B cell (primary cell): Measurements from ENCODE around the gene CHAT. TPM values are rescaled to one million over a fixed set of nuclear protein-coding genes. Genes with fewer than 3 reads are reported as not detected.

Experiments
- ATAC-seq: fragments of 200-7000 bp; cut with Tn5 transposase; one replicate; pipeline ENCODE4 v1.10.0; 2021; ENCODE audit warnings: low read depth, mild to moderate bottlenecking, moderate number of reproducible peaks, moderate library complexity
- CTCF ChIA-PET: fragments of 350-600 bp; sonication (Branson Sonifier 250); formaldehyde crosslinking; loops from one replicate; lab custom pipeline; 2021; ENCODE audit warnings: antibody characterized with exemption, inconsistent platforms; lab: Charles Lee
- POLR2A ChIA-PET: fragments of 350-600 bp; sonication (Branson Sonifier 250); formaldehyde crosslinking; loops from one replicate; lab custom pipeline; 2021; ENCODE audit warnings: antibody characterized with exemption; lab: Charles Lee
- DNase-seq: peaks from one replicate; pipeline ENCODE4 v3.0.0; 2013
- H2AFZ ChIP-seq: 2 replicates; pipeline ENCODE4 v1.6.1; 2012; ENCODE audit warnings: mild to moderate bottlenecking, low read depth, low read length; ENCODE audit not compliant: insufficient read depth, poor library complexity, severe bottlenecking
- H3K27ac ChIP-seq, 2 donors: 1 replicate in 1 of 2; 2 replicates in 1 of 2; pipeline ENCODE4 v1.5.1; 2012 to 2013; ENCODE audit warnings: low read length in 2 of 2, mild to moderate bottlenecking in 2 of 2, moderate library complexity in 1 of 2
- H3K27me3 ChIP-seq, 4 experiments: fragments of 200-600 bp in 1 of 4; sonication (generic) in 1 of 4; replicated peaks in 1 of 4; 1 replicate in 2 of 4; 2 replicates in 2 of 4; pipeline versions ENCODE4 v1.6.1 to v1.7.0; 2013 to 2016; ENCODE audit warnings: low read length in 3 of 4, mild to moderate bottlenecking in 2 of 4, mixed read lengths in 1 of 4, moderate library complexity in 1 of 4; ENCODE audit not compliant: insufficient read depth in 4 of 4, control insufficient read depth in 3 of 4; ENCODE audit errors: control extremely low read depth in 1 of 4
- H3K36me3 ChIP-seq, 2 experiments: replicated peaks in 1 of 2; 1 replicate in 1 of 2; 2 replicates in 1 of 2; pipeline versions ENCODE4 v1.6.1 to v1.7.1; 2013; ENCODE audit warnings: low read length in 1 of 2; ENCODE audit not compliant: insufficient read depth in 2 of 2, control insufficient read depth in 1 of 2; ENCODE audit errors: control extremely low read depth in 1 of 2, extremely low read depth in 1 of 2
- H3K4me1 ChIP-seq, 2 donors: fragments of 200-600 bp in 1 of 2; sonication (generic) in 1 of 2; 1 replicate in 1 of 2; 2 replicates in 1 of 2; pipeline versions ENCODE4 v1.5.1 to v1.6.1; 2013 to 2017; ENCODE audit warnings: low read length in 2 of 2; ENCODE audit not compliant: control insufficient read depth in 2 of 2, insufficient read depth in 2 of 2
- H3K4me2 ChIP-seq: replicated peaks from 2 replicates; pipeline ENCODE3; 2012; ENCODE audit warnings: mild to moderate bottlenecking, low read depth, low read length; ENCODE audit not compliant: poor library complexity, severe bottlenecking
- H3K4me3 ChIP-seq, 5 experiments: fragments of 200-600 bp in 1 of 5; sonication (generic) in 1 of 5; 1 replicate in 3 of 5; 2 replicates in 2 of 5; pipeline versions ENCODE4 v1.5.1 to v1.7.0; 2011 to 2016; ENCODE audit warnings: low read length in 4 of 5, mild to moderate bottlenecking in 4 of 5, low read depth in 2 of 5, control low read depth in 1 of 5, moderate library complexity in 1 of 5; ENCODE audit not compliant: insufficient read depth in 1 of 5; ENCODE audit errors: control extremely low read depth in 1 of 5, extremely low read depth in 1 of 5
- H3K79me2 ChIP-seq: fragments of 200-600 bp; sonication (generic); one replicate; pipeline ENCODE4 v1.6.0; 2016; ENCODE audit warnings: low read length; ENCODE audit not compliant: control insufficient read depth, insufficient read depth
- H3K9ac ChIP-seq: fragments of 200-600 bp; sonication (generic); 2 replicates; pipeline ENCODE4 v1.6.1; 2017; ENCODE audit warnings: mild to moderate bottlenecking, low read length, moderate library complexity
- H3K9me3 ChIP-seq, 3 donors: one replicate each; pipeline versions ENCODE4 v1.6.1 to v1.7.1; 2013; ENCODE audit warnings: low read length in 2 of 3; ENCODE audit not compliant: control insufficient read depth in 2 of 3, insufficient read depth in 1 of 3; ENCODE audit errors: control extremely low read depth in 1 of 3
- H4K20me1 ChIP-seq: 2 replicates; pipeline ENCODE4 v1.6.0; 2012; ENCODE audit warnings: mild to moderate bottlenecking, low read length; ENCODE audit not compliant: insufficient read depth, control insufficient read depth, poor library complexity, severe bottlenecking
- H3K27ac Mint-ChIP-seq: one replicate; pipeline ENCODE4 v1.8.0; 2021; ENCODE audit warnings: mixed read lengths
- H3K27me3 Mint-ChIP-seq: one replicate; pipeline ENCODE4 v1.8.0; 2021; ENCODE audit warnings: mixed read lengths
- H3K4me1 Mint-ChIP-seq: one replicate; pipeline ENCODE4 v1.8.0; 2021; ENCODE audit warnings: mixed read lengths
- H3K4me3 Mint-ChIP-seq: one replicate; pipeline ENCODE4 v1.8.0; 2021; ENCODE audit warnings: mixed read lengths
- H3K9me3 Mint-ChIP-seq: one replicate; pipeline ENCODE4 v1.8.0; 2022; ENCODE audit warnings: mixed read lengths; ENCODE audit not compliant: insufficient read depth
- CTCF ChIP-seq: fragments of 200-600 bp; IDR thresholded peaks from one replicate; pipeline ENCODE4 v1.8.0; 2022; ENCODE audit warnings: antibody characterized with exemption, mild to moderate bottlenecking
- EZH2 ChIP-seq: IDR thresholded peaks from 2 replicates; pipeline ENCODE4 v1.6.1; 2012; ENCODE audit warnings: borderline replicate concordance, low read depth, mild to moderate bottlenecking, moderate library complexity, low read length; ENCODE audit not compliant: insufficient read depth, poor library complexity, severe bottlenecking
- WGBS: methylation state at CpG from one replicate; pipeline ENCODE4 v1.1.5; 2013; ENCODE audit warnings: missing lambda C conversion rate; ENCODE audit not compliant: insufficient coverage; 5-methylcytosine and 5-hydroxymethylcytosine counted together
- intact Hi-C: fragments of 100-400 bp; cut with micrococcal nuclease; formaldehyde crosslinking; loops from one replicate; pipeline ENCODE4 v1.10.0; 2022
- polyA plus RNA-seq: library from polyadenylated mRNA; depleted of rRNA; stranded (reverse); fragments of >200 nt; gene quantifications from 2 replicates; pipeline ENCODE4 v1.2.3, GENCODE V29; 2012
- total RNA-seq, 2 donors: library from RNA; stranded (reverse); fragments of 120-200 nt in 1 of 2; gene quantifications; 1 replicate in 1 of 2; 2 replicates in 1 of 2; pipeline versions ENCODE4 v1.2.3 to v1.2.4, GENCODE V29; 2013 to 2022

Gene CHAT
- total and polyA plus RNA-seq, 2 donors (not counting 1 experiment from before 2014, with no cell fraction given): not detected

GRCh38 chr10:49644035-49644646, 30.3 kb downstream of the CHAT start:
- no peak for ATAC-seq
- H4K20me1 ChIP-seq: no peaks in the 10 kb centered on the region
- CTCF ChIA-PET: no interaction called here

More at GRCh38 chr10:49644035-49644646, 30.3 kb downstream of the CHAT start:
- no peak overlapping the region for H3K9ac ChIP-seq
- no peak overlapping the region for H3K27ac ChIP-seq
- H3K79me2 ChIP-seq: no peaks in the 10 kb centered on the region
- H2AFZ ChIP-seq: no peak overlapping the region
- peaks cover 0 to 3% (median 0%) of the 10 kb centered on the region in 4 experiments for H3K27me3 ChIP-seq
- H3K36me3 ChIP-seq: no peaks in the 10 kb centered on the region
- Mint-ChIP-seq H3K9me3 (no peaks in the 10 kb centered on the region), H3K4me1 (peaks cover 1% of the 10 kb centered on the region), H3K4me3 (no peak overlapping the region), H3K27me3 (peaks cover 39% of the 10 kb centered on the region), H3K27ac (no peak overlapping the region)
- WGBS: 83% methylated on average over 6 of the region's 7 CpGs
- no peak for TF ChIP-seq CTCF
- TF ChIP-seq EZH2: no peak
- H3K4me3 ChIP-seq: no peak overlapping the region
- intact Hi-C loops: no loop called here
- POLR2A ChIA-PET: no interaction called here
- DNase-seq: no peak
- H3K4me2 ChIP-seq: no peak overlapping the region
- no peaks in the 10 kb centered on the region for H3K9me3 ChIP-seq
- peaks cover 0 to 1% of the 10 kb centered on the region in 2 donors for H3K4me1 ChIP-seq
